HG03135 (cell line): Measurements from ENCODE around the gene SYNE1.
A peak's percentile ranks its signal among the peaks of the same experiment; 100 is the strongest.

Experiments used
- ATAC-seq: cut with Tn5 transposase; IDR thresholded peaks from one replicate; pipeline ENCODE4 v1.9.1; 2021; ENCODE audit warnings: mild to moderate bottlenecking, moderate library complexity; ENCODE audit not compliant: unreplicated experiment

Gene SYNE1

GRCh38 chr6:152296648-152297376 is 340.4 kb downstream of the SYNE1 start:
- no peak for ATAC-seq

GRCh38 chr6:152295920-152296319 is 341.2 kb downstream of the SYNE1 start:
- ATAC-seq, result no peak

- ATAC-seq, result no peak
Measured at GRCh38 chr6:152295346-152295745, 341.8 kb downstream of the SYNE1 start.

GRCh38 chr6:152293404-152293803 is 343.8 kb downstream of the SYNE1 start:
- no peak for ATAC-seq

GRCh38 chr6:152292555-152292954 is 344.6 kb downstream of the SYNE1 start:
- no peak for ATAC-seq

- no peak for ATAC-seq
Measured at GRCh38 chr6:152290693-152291092, 346.5 kb downstream of the SYNE1 start.

- ATAC-seq, result no peak
Measured at GRCh38 chr6:152277826-152278329, 359.3 kb downstream of the SYNE1 start.

GRCh38 chr6:152273638-152274037 is 363.5 kb downstream of the SYNE1 start:
- ATAC-seq, result no peak

GRCh38 chr6:152273002-152273401 is 364.2 kb downstream of the SYNE1 start:
- no peak for ATAC-seq

- ATAC-seq, result no peak
Measured at GRCh38 chr6:152272486-152272885, 364.7 kb downstream of the SYNE1 start.

- peak; percentile 56 for ATAC-seq
Measured at GRCh38 chr6:152271776-152272464, 365.2 kb downstream of the SYNE1 start.

GRCh38 chr6:152270301-152270925 is 366.7 kb downstream of the SYNE1 start:
- ATAC-seq, result no peak

GRCh38 chr6:152268846-152269442 is 368.2 kb downstream of the SYNE1 start:
- no peak for ATAC-seq

GRCh38 chr6:152267967-152268845 is 369.0 kb downstream of the SYNE1 start:
- no peak for ATAC-seq

GRCh38 chr6:152265651-152266050 is 371.5 kb downstream of the SYNE1 start:
- no peak for ATAC-seq

- ATAC-seq, result no peak
Measured at GRCh38 chr6:152263582-152263981, 373.6 kb downstream of the SYNE1 start.

- no peak for ATAC-seq
Measured at GRCh38 chr6:152261179-152261578, 376.0 kb downstream of the SYNE1 start.

- ATAC-seq, result no peak
Measured at GRCh38 chr6:152259234-152259633, 377.9 kb downstream of the SYNE1 start.

GRCh38 chr6:152257581-152257980 is 379.6 kb downstream of the SYNE1 start:
- ATAC-seq, result no peak

GRCh38 chr6:152250127-152250526 is 387.0 kb downstream of the SYNE1 start:
- ATAC-seq, result no peak
